GM23338 (cell line): Measurements from ENCODE around the gene COPA. TPM values are rescaled to one million over a fixed set of nuclear protein-coding genes. Genes with fewer than 3 reads are reported as not detected.
A peak's percentile ranks its signal among the peaks of the same experiment; 100 is the strongest.

Experiments used
- ATAC-seq: fragments of 200-7000 bp; cut with Tn5 transposase; 3 replicates; pipeline ENCODE4 v1.9.1; 2020
- DNase-seq: peaks from one replicate; pipeline ENCODE4 v3.0.0-alpha.2; 2015; ENCODE audit warnings: low spot score
- H2AFZ ChIP-seq: fragments of 200-600 bp; sonication (generic); 2 replicates; pipeline ENCODE4 v1.8.0; 2016; ENCODE audit warnings: antibody characterized with exemption, mild to moderate bottlenecking, moderate library complexity
- H3F3A ChIP-seq: fragments of 200-600 bp; sonication (generic); replicated peaks from 2 replicates; pipeline ENCODE4 v1.8.0; 2017; ENCODE audit warnings: antibody characterized with exemption, mixed run types, low read depth
- H3K27ac ChIP-seq: fragments of 200-600 bp; sonication (generic); 2 replicates; pipeline ENCODE4 v1.6.1; 2016; ENCODE audit warnings: low read depth
- H3K27me3 ChIP-seq: fragments of 200-600 bp; sonication (generic); 2 replicates; pipeline ENCODE4 v1.8.0; 2016; ENCODE audit warnings: mild to moderate bottlenecking, mixed run types, moderate library complexity; ENCODE audit not compliant: insufficient read depth
- H3K36me3 ChIP-seq: fragments of 200-600 bp; sonication (generic); 2 replicates; pipeline ENCODE4 v1.8.0; 2016; ENCODE audit warnings: mild to moderate bottlenecking; ENCODE audit not compliant: insufficient read depth
- H3K4me1 ChIP-seq: fragments of 200-600 bp; sonication (generic); 2 replicates; pipeline ENCODE4 v1.8.0; 2016; ENCODE audit warnings: mild to moderate bottlenecking, moderate library complexity; ENCODE audit not compliant: insufficient read depth
- H3K4me2 ChIP-seq: fragments of 200-600 bp; sonication (generic); 2 replicates; pipeline ENCODE4 v1.7.1; 2017; ENCODE audit warnings: mixed run types
- H3K4me3 ChIP-seq: fragments of 200-600 bp; sonication (generic); 2 replicates; pipeline ENCODE4 v1.6.1; 2016; ENCODE audit warnings: mixed run types
- H3K79me2 ChIP-seq: fragments of 200-600 bp; sonication (generic); replicated peaks from 2 replicates; pipeline ENCODE4 v1.8.0; 2017; ENCODE audit warnings: mild to moderate bottlenecking; ENCODE audit not compliant: insufficient read depth
- H3K9me2 ChIP-seq: fragments of 200-600 bp; sonication (generic); 2 replicates; pipeline ENCODE4 v1.8.0; 2017; ENCODE audit not compliant: insufficient read depth
- H4K20me1 ChIP-seq: fragments of 200-600 bp; sonication (generic); replicated peaks from 2 replicates; pipeline ENCODE4 v1.8.0; 2017; ENCODE audit warnings: mild to moderate bottlenecking; ENCODE audit not compliant: insufficient read depth
- H3K27ac Mint-ChIP-seq: 2 replicates; pipeline ENCODE4 v1.8.0; 2020; ENCODE audit warnings: inconsistent platforms, mild to moderate bottlenecking, moderate library complexity, mixed read lengths
- H3K27me3 Mint-ChIP-seq: 3 replicates; pipeline ENCODE4 v1.8.0; 2022; ENCODE audit warnings: low read depth, mild to moderate bottlenecking, moderate library complexity, mixed read lengths, inconsistent platforms; ENCODE audit not compliant: insufficient read depth, poor library complexity
- H3K36me3 Mint-ChIP-seq: 3 replicates; pipeline ENCODE4 v1.8.0; 2021; ENCODE audit warnings: low read depth, mild to moderate bottlenecking, inconsistent platforms, moderate library complexity, mixed read lengths
- H3K4me1 Mint-ChIP-seq: 3 replicates; pipeline ENCODE4 v1.8.0; 2020; ENCODE audit warnings: mild to moderate bottlenecking, inconsistent platforms, mixed read lengths
- H3K4me3 Mint-ChIP-seq: 3 replicates; pipeline ENCODE4 v1.8.0; 2021; ENCODE audit warnings: moderate library complexity, mild to moderate bottlenecking, inconsistent platforms, mixed read lengths
- H3K9me3 Mint-ChIP-seq: 3 replicates; pipeline ENCODE4 v1.8.0; 2020; ENCODE audit warnings: moderate library complexity, mild to moderate bottlenecking, inconsistent platforms, mixed read lengths
- CREB1 ChIP-seq: fragments of 250-450 bp; sonication (Bioruptor Pico); IDR thresholded peaks from 2 replicates; pipeline ENCODE4 v1.5.0; 2020; ENCODE audit warnings: low read depth, mild to moderate bottlenecking, moderate library complexity
- CTCF ChIP-seq, 2 experiments: fragments of 200-600 bp in 1 of 2; sonication (generic) in 1 of 2; conservative IDR thresholded peaks; 2 replicates each; pipeline versions ENCODE4 v1.5.1 to v1.6.1; 2016 to 2017; ENCODE audit warnings: antibody characterized with exemption in 2 of 2, low read depth in 2 of 2, mild to moderate bottlenecking in 2 of 2, moderate library complexity in 1 of 2
- ZNF331 ChIP-seq: fragments of 250-450 bp; sonication (Bioruptor Pico); IDR thresholded peaks from 2 replicates; pipeline ENCODE4 v1.5.0; 2020; ENCODE audit warnings: low read depth, mild to moderate bottlenecking, moderate library complexity
- ZNF462 ChIP-seq: fragments of 250-450 bp; sonication (Bioruptor Pico); IDR thresholded peaks from 2 replicates; pipeline ENCODE4 v1.5.0; 2020; ENCODE audit warnings: mild to moderate bottlenecking, moderate library complexity
- polyA plus RNA-seq: library from polyadenylated mRNA; unstranded; fragments of >200 nt; fragmentation: Nextera tagmentation; extraction: Ambion mirVana; gene quantifications from 2 replicates; pipeline ENCODE4 v1.2.1, GENCODE V29; 2016
- total RNA-seq: library from RNA; depleted of rRNA; stranded (reverse); fragments of >200 nt; shearing (Covaris generic); gene quantifications from 2 replicates; pipeline ENCODE4 v1.2.3, GENCODE V29; 2014

The COPA gene
- total and polyA plus RNA-seq, 2 experiments from 2014 or later, result 58.2 to 87.1 TPM

GRCh38 chr1:160284220-160284781 lies 58.7 kb downstream of the COPA start (continued):
- TF ChIP-seq ZNF462 (CRISPR knock-in tag) (no peak), CREB1 (CRISPR knock-in tag) (no peak)

- Histone ChIP-seq H4K20me1 (no peaks in the 10 kb centered on the region), H3K4me1 (peaks cover 14% of the 10 kb centered on the region), H3K9me2 (no peaks in the 10 kb centered on the region), H3F3A (0 out of 2 replicates have a peak, but pooled peaks cover 3% of the 10 kb centered on the region), H3K27ac (peak overlapping the region; percentile 63; the same call in 1 of the 2 replicates), H3K36me3 (peaks cover 50% of the 10 kb centered on the region), H3K79me2 (peaks cover 21% of the 10 kb centered on the region), H2AFZ (no peak overlapping the region), H3K4me3 (no peak overlapping the region), H3K27me3 (no peaks in the 10 kb centered on the region), H3K4me2 (no peak overlapping the region)
- Mint-ChIP-seq H3K27me3 (peaks cover 2% of the 10 kb centered on the region), H3K4me3 (no peak overlapping the region), H3K4me1 (peaks cover 20% of the 10 kb centered on the region), H3K36me3 (peaks cover 47% of the 10 kb centered on the region), H3K9me3 (no peaks in the 10 kb centered on the region), H3K27ac (no peak overlapping the region)
- TF ChIP-seq ZNF331 (no peak), CTCF (conservative IDR thresholded peaks at IDR 0.05; ENCODE audit: low read depth in 2 of 2) (peak; percentile 28 to 32; a peak in 2 of 4 replicates)
- ATAC-seq (peak; percentile 11; the same call in 1 of the 3 replicates), DNase-seq (peak; percentile 46)
Observed at GRCh38 chr1:160282807-160283206, 60.2 kb downstream of the COPA start.
